HG03457 (cell line): ENCODE results near the gene GABBR1.

Experiments
- ATAC-seq: cut with Tn5 transposase; IDR thresholded peaks from one replicate; pipeline ENCODE4 v1.9.1; 2021; ENCODE audit warnings: moderate number of reproducible peaks; ENCODE audit not compliant: unreplicated experiment

Gene GABBR1

GRCh38 chr6:29577544-29577943 is 55.4 kb downstream of the GABBR1 start:
- ATAC-seq: no peak

- ATAC-seq: no peak
Measured at GRCh38 chr6:29576056-29576455, 56.9 kb downstream of the GABBR1 start.

- no peak for ATAC-seq
Measured at GRCh38 chr6:29567991-29568390, 65.0 kb downstream of the GABBR1 start.

GRCh38 chr6:29567541-29567940 is 65.4 kb downstream of the GABBR1 start:
- ATAC-seq: no peak

- no peak for ATAC-seq
Measured at GRCh38 chr6:29566856-29567255, 66.1 kb downstream of the GABBR1 start.

GRCh38 chr6:29564875-29565274 is 68.1 kb downstream of the GABBR1 start:
- ATAC-seq: no peak

- no peak for ATAC-seq
Measured at GRCh38 chr6:29563435-29563965, 69.5 kb downstream of the GABBR1 start.

GRCh38 chr6:29561606-29562181 is 71.3 kb downstream of the GABBR1 start:
- no peak for ATAC-seq

- no peak for ATAC-seq
Measured at GRCh38 chr6:29561091-29561490, 71.9 kb downstream of the GABBR1 start.

- ATAC-seq: no peak
Measured at GRCh38 chr6:29559524-29560287, 73.3 kb downstream of the GABBR1 start, which contains the start of gene UBD. UBD (minus strand) TSS chr6:29559732; CDS start chr6:29559701, 31 bp downstream.

- no peak for ATAC-seq
Measured at GRCh38 chr6:29558439-29559079, 74.4 kb downstream of the GABBR1 start.

GRCh38 chr6:29557320-29557719 is 75.7 kb downstream of the GABBR1 start:
- no peak for ATAC-seq

- ATAC-seq: no peak
Measured at GRCh38 chr6:29554764-29555163, 78.2 kb downstream of the GABBR1 start.

- ATAC-seq: no peak
Measured at GRCh38 chr6:29553268-29554057, 79.5 kb downstream of the GABBR1 start.

- ATAC-seq: peak; percentile 51
Measured at GRCh38 chr6:29552512-29553051, 80.4 kb downstream of the GABBR1 start.

GRCh38 chr6:29547573-29547972 is 85.4 kb downstream of the GABBR1 start:
- ATAC-seq: no peak

- ATAC-seq: no peak
Measured at GRCh38 chr6:29537714-29538403, 95.1 kb downstream of the GABBR1 start.

GRCh38 chr6:29532320-29532951 is 100.5 kb downstream of the GABBR1 start:
- no peak for ATAC-seq

- ATAC-seq: no peak
Measured at GRCh38 chr6:29531668-29532067, 101.3 kb downstream of the GABBR1 start.
